ENCODE data around the gene CENPF. TPM values are rescaled to one million over a fixed set of nuclear protein-coding genes. Genes with fewer than 3 reads are reported as not detected.
A peak's percentile ranks its signal among the peaks of the same experiment; 100 is the strongest.

CENPF gene
- total and polyA plus RNA-seq, 2 of the 13 experiments (the other 11 are each of a cell fraction or from before 2014, with no cell fraction given), result 14.7 to 84.9 TPM

DNA sequence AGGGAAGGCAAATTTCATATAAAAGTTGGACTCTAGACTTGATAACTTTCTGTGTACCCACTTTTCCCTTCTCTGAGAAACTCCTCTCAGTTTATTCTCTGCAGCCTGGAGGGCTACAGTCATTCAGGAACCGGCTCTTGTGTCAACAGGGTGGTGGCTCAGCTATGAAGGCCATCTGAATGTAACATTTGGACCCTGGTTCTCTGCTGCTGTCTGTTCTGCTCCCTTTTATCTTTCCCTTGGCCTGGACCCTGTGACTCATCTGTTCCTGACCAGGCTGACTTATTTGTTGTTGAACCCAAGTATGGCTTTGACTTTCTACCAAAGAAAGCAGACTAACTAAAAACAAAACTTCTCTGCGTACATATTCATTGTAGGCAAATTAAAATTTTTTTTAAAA, 75.4 kb downstream of the CENPF start (continued):
- TF ChIP-seq, protein P1, sequence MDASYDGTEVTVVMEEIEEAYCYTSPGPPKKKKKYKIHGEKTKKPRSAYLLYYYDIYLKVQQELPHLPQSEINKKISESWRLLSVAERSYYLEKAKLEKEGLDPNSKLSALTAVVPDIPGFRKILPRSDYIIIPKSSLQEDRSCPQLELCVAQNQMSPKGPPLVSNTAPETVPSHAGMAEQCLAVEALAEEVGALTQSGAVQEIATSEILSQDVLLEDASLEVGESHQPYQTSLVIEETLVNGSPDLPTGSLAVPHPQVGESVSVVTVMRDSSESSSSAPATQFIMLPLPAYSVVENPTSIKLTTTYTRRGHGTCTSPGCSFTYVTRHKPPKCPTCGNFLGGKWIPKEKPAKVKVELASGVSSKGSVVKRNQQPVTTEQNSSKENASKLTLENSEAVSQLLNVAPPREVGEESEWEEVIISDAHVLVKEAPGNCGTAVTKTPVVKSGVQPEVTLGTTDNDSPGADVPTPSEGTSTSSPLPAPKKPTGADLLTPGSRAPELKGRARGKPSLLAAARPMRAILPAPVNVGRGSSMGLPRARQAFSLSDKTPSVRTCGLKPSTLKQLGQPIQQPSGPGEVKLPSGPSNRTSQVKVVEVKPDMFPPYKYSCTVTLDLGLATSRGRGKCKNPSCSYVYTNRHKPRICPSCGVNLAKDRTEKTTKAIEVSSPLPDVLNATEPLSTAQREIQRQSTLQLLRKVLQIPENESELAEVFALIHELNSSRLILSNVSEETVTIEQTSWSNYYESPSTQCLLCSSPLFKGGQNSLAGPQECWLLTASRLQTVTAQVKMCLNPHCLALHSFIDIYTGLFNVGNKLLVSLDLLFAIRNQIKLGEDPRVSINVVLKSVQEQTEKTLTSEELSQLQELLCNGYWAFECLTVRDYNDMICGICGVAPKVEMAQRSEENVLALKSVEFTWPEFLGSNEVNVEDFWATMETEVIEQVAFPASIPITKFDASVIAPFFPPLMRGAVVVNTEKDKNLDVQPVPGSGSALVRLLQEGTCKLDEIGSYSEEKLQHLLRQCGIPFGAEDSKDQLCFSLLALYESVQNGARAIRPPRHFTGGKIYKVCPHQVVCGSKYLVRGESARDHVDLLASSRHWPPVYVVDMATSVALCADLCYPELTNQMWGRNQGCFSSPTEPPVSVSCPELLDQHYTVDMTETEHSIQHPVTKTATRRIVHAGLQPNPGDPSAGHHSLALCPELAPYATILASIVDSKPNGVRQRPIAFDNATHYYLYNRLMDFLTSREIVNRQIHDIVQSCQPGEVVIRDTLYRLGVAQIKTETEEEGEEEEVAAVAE (CRISPR knock-in tag; IDR thresholded peaks at IDR 0.05; ENCODE audit: borderline replicate concordance), result no peak
- TF ChIP-seq ZNF317 (CRISPR knock-in tag; IDR thresholded peaks at IDR 0.05), result peak; percentile 71
- TF ChIP-seq, protein P2, sequence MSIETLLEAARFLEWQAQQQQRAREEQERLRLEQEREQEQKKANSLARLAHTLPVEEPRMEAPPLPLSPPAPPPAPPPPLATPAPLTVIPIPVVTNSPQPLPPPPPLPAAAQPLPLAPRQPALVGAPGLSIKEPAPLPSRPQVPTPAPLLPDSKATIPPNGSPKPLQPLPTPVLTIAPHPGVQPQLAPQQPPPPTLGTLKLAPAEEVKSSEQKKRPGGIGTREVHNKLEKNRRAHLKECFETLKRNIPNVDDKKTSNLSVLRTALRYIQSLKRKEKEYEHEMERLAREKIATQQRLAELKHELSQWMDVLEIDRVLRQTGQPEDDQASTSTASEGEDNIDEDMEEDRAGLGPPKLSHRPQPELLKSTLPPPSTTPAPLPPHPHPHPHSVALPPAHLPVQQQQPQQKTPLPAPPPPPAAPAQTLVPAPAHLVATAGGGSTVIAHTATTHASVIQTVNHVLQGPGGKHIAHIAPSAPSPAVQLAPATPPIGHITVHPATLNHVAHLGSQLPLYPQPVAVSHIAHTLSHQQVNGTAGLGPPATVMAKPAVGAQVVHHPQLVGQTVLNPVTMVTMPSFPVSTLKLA (IDR thresholded peaks at IDR 0.05), result no peak
- no peak for TF ChIP-seq JARID2 (CRISPR knock-in tag; IDR thresholded peaks at IDR 0.05; ENCODE audit: insufficient replicate concordance)
- TF ChIP-seq, protein P3, sequence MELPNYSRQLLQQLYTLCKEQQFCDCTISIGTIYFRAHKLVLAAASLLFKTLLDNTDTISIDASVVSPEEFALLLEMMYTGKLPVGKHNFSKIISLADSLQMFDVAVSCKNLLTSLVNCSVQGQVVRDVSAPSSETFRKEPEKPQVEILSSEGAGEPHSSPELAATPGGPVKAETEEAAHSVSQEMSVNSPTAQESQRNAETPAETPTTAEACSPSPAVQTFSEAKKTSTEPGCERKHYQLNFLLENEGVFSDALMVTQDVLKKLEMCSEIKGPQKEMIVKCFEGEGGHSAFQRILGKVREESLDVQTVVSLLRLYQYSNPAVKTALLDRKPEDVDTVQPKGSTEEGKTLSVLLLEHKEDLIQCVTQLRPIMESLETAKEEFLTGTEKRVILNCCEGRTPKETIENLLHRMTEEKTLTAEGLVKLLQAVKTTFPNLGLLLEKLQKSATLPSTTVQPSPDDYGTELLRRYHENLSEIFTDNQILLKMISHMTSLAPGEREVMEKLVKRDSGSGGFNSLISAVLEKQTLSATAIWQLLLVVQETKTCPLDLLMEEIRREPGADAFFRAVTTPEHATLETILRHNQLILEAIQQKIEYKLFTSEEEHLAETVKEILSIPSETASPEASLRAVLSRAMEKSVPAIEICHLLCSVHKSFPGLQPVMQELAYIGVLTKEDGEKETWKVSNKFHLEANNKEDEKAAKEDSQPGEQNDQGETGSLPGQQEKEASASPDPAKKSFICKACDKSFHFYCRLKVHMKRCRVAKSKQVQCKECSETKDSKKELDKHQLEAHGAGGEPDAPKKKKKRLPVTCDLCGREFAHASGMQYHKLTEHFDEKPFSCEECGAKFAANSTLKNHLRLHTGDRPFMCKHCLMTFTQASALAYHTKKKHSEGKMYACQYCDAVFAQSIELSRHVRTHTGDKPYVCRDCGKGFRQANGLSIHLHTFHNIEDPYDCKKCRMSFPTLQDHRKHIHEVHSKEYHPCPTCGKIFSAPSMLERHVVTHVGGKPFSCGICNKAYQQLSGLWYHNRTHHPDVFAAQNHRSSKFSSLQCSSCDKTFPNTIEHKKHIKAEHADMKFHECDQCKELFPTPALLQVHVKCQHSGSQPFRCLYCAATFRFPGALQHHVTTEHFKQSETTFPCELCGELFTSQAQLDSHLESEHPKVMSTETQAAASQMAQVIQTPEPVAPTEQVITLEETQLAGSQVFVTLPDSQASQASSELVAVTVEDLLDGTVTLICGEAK (IDR thresholded peaks at IDR 0.05), result no peak
- TF ChIP-seq, protein P3 (CRISPR knock-in tag; IDR thresholded peaks at IDR 0.05), result no peak; the same call in 1 of the 2 replicates
- TF ChIP-seq HMG20A (CRISPR knock-in tag; IDR thresholded peaks at IDR 0.05; ENCODE audit: borderline replicate concordance), result peak; percentile 89; the same call in 1 of the 2 replicates
- TF ChIP-seq ZNF572 (CRISPR knock-in tag; IDR thresholded peaks at IDR 0.05), result no peak
- TF ChIP-seq SRSF1 (optimal IDR thresholded peaks at IDR 0.05; ENCODE audit: low read depth, low read length), result no peak
- TF ChIP-seq MYNN (CRISPR knock-in tag; IDR thresholded peaks at IDR 0.05; ENCODE audit: low read depth), result no peak
- TF ChIP-seq, protein P4, sequence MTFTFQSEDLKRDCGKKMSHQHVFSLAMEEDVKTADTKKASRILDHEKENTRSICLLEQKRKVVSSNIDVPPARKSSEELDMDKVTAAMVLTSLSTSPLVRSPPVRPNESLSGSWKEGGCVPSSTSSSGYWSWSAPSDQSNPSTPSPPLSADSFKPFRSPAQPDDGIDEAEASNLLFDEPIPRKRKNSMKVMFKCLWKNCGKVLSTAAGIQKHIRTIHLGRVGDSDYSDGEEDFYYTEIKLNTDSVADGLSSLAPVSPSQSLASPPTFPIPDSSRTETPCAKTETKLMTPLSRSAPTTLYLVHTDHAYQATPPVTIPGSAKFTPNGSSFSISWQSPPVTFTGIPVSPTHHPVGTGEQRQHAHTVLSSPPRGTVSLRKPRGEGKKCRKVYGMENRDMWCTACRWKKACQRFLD (CRISPR knock-in tag; IDR thresholded peaks at IDR 0.05; ENCODE audit: borderline replicate concordance), result no peak
- no peak for TF ChIP-seq ZBTB1 (CRISPR knock-in tag; IDR thresholded peaks at IDR 0.05; ENCODE audit: borderline replicate concordance)
